ENCODE data around the gene RAB40B.

DNA sequence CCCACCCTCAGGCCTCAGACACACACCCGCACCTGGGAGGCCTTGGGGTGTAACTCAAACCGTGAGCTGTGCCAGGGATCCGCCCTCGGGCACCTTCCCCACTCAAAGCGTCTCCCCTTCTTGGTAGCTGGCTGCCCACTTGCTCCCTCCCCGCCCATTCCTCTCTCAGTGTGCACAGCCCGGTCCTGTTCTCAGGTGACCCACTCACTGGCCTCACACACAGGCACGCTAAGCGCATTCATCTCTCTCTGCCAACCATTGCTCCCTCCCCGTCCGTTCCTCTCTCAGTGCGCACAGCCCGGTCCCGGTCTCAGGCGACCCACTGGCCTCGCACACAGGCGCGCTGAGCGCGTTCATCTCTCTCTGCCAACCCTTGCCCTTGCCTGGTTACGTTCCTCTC lies 71.1 kb downstream of the RAB40B start:
- no peak for TF ChIP-seq EZH2 (IDR thresholded peaks at IDR 0.05; ENCODE audit: borderline replicate concordance)
- TF ChIP-seq, protein P1, sequence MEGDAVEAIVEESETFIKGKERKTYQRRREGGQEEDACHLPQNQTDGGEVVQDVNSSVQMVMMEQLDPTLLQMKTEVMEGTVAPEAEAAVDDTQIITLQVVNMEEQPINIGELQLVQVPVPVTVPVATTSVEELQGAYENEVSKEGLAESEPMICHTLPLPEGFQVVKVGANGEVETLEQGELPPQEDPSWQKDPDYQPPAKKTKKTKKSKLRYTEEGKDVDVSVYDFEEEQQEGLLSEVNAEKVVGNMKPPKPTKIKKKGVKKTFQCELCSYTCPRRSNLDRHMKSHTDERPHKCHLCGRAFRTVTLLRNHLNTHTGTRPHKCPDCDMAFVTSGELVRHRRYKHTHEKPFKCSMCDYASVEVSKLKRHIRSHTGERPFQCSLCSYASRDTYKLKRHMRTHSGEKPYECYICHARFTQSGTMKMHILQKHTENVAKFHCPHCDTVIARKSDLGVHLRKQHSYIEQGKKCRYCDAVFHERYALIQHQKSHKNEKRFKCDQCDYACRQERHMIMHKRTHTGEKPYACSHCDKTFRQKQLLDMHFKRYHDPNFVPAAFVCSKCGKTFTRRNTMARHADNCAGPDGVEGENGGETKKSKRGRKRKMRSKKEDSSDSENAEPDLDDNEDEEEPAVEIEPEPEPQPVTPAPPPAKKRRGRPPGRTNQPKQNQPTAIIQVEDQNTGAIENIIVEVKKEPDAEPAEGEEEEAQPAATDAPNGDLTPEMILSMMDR (IDR thresholded peaks at IDR 0.05; ENCODE audit: poor library complexity) = no peak

All from hepatocyte (in vitro differentiated cells).